Measurements from ENCODE around the gene TBC1D8B.
"Not testable (repeated sequence)": the region's sequence is repeated elsewhere in the genome, so short reads cannot be mapped to it uniquely, and the experiment has no call there.

TBC1D8B gene

DNA sequence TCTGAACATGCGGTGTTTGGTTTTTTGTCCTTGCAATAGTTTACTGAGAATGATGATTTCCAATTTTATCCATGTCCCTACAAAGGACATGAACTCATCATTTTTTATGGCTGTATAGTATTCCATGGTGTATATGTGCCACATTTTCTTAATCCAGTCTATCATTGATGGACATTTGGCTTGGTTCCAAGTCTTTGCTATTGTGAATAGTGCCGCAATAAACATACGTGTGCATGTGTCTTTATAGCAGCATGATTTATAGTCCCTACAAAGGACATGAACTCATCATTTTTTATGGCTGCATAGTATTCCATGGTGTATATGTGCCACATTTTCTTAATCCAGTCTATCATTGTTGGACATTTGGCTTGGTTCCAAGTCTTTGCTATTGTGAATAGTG is 11.6 kb downstream of the TBC1D8B start:
- not testable (repeated sequence) for H3K9ac ChIP-seq (ENCODE audit: low read depth in 1 of 2, low read length in 2 of 2); H3K27ac ChIP-seq (ENCODE audit: low read depth, low read length)

DNA sequence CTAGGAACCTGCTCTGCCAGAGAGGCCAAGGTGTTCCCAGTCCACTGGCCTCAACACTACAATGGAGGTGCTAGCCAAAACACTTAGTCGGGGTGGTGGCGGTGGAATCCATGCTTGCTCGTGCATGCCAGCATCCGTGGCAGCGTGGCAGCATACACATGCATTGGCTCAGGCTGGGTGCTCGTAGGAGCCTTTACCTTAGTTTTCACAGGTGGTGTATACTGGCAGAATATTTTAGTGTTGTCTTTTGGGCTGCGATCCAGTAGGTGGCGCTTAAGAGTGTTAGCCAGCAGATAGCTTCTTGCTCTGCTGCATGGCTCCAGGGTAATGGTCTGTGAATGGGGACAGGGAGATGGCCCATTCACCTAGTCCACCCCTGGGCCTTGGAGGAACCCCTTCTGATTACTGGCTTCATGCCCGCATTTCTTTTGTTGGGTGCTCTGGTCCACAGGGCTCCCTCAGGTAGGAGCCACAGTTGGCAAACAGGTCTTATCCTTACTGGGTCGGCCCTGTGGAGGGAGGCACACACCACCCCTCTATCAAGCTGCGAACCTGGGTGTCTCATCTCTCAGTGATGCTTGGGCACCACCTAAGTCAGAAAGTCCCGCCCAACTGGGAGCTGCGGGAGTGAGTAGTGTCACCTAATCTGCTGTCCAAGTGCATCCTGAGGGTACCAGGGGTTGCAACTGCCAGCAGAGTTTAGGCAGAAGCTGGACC is 60.7 kb downstream of the TBC1D8B start:
- Histone ChIP-seq H3K9me3 (ENCODE audit: control insufficient read depth in 1 of 2, low read length in 2 of 2) (no peaks in the 10 kb centered on the region), H3K36me3 (ENCODE audit: control insufficient read depth in 1 of 2, insufficient read depth in 2 of 2, low read length in 2 of 2) (no peaks in the 10 kb centered on the region), H3K9ac (ENCODE audit: low read depth in 1 of 2, low read length in 2 of 2) (no peak overlapping the region), H3K4me1 (ENCODE audit: control insufficient read depth in 1 of 2, insufficient read depth in 2 of 2, low read length in 2 of 2) (no peaks in the 10 kb centered on the region), H3K27ac (ENCODE audit: low read depth, low read length) (no peak overlapping the region), H3K27me3 (ENCODE audit: control insufficient read depth in 1 of 2, insufficient read depth in 2 of 2, low read length in 2 of 2) (no peaks in the 10 kb centered on the region), H3K4me3 (ENCODE audit: low read depth in 1 of 2, low read length in 2 of 2) (no peak overlapping the region)

More for the DNA sequence above, 11.6 kb downstream of the TBC1D8B start:
- H3K27me3 ChIP-seq (ENCODE audit: control insufficient read depth in 1 of 2, insufficient read depth in 2 of 2, low read length in 2 of 2); H3K9me3 ChIP-seq (ENCODE audit: control insufficient read depth in 1 of 2, low read length in 2 of 2); H3K36me3 ChIP-seq (ENCODE audit: control insufficient read depth in 1 of 2, insufficient read depth in 2 of 2, low read length in 2 of 2); H3K4me3 ChIP-seq (ENCODE audit: low read depth in 1 of 2, low read length in 2 of 2); H3K4me1 ChIP-seq (ENCODE audit: control insufficient read depth in 1 of 2, insufficient read depth in 2 of 2, low read length in 2 of 2): not testable (repeated sequence)

DNA sequence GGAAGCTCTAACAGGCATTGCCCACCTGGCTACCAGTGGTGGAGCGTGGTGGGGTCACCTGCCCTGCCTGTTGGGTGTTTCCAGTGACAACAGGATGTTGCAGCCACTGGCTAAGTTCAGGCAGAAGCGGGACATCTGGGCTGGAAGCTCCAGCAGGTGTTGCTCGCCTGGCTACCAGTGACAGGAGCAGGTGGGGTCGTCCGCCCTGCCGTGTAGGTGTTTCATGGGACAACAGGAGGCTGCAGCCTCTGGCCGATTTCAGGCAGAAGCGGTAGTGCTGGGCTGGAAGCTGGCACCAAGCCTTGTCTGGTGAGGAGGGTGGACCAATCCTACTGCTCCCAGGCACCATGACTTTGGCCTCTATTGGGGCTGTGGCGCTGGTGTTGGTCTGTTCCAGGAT is 61.2 kb downstream of the TBC1D8B start:
- no peak overlapping the region for H3K27ac ChIP-seq (ENCODE audit: low read depth, low read length)
- no peaks in the 10 kb centered on the region for H3K4me1 ChIP-seq (ENCODE audit: control insufficient read depth in 1 of 2, insufficient read depth in 2 of 2, low read length in 2 of 2)
- no peak overlapping the region for H3K9ac ChIP-seq (ENCODE audit: low read depth in 1 of 2, low read length in 2 of 2)
- no peaks in the 10 kb centered on the region for H3K36me3 ChIP-seq (ENCODE audit: control insufficient read depth in 1 of 2, insufficient read depth in 2 of 2, low read length in 2 of 2)
- no peak overlapping the region for H3K4me3 ChIP-seq (ENCODE audit: low read depth in 1 of 2, low read length in 2 of 2)
- no peaks in the 10 kb centered on the region for H3K9me3 ChIP-seq (ENCODE audit: control insufficient read depth in 1 of 2, low read length in 2 of 2)
- no peaks in the 10 kb centered on the region for H3K27me3 ChIP-seq (ENCODE audit: control insufficient read depth in 1 of 2, insufficient read depth in 2 of 2, low read length in 2 of 2)

DNA sequence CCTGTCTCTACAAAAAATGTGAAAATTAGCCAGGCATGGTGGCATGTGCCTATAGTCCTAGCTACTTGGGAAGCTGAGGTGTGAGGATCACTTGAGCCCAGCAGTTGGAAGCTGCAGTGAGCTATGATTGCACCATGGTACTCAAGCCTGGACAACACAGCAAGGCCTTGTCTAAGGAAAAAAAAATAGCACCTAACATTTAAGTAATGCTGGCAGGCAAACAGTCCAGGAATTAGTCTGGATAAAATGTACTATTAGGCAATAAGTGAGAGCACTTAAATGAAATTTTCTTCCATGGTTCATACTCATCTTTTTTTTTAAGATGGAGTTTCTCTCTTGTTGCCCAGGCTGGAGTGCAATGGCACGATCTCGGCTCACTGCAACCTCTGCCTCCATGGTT is 70.3 kb downstream of the TBC1D8B start:
- not testable (repeated sequence) for H3K9ac ChIP-seq (ENCODE audit: low read depth in 1 of 2, low read length in 2 of 2); H3K36me3 ChIP-seq (ENCODE audit: control insufficient read depth in 1 of 2, insufficient read depth in 2 of 2, low read length in 2 of 2); H3K27me3 ChIP-seq (ENCODE audit: control insufficient read depth in 1 of 2, insufficient read depth in 2 of 2, low read length in 2 of 2); H3K9me3 ChIP-seq (ENCODE audit: control insufficient read depth in 1 of 2, low read length in 2 of 2); H3K4me3 ChIP-seq (ENCODE audit: low read depth in 1 of 2, low read length in 2 of 2); H3K4me1 ChIP-seq (ENCODE audit: control insufficient read depth in 1 of 2, insufficient read depth in 2 of 2, low read length in 2 of 2); H3K27ac ChIP-seq (ENCODE audit: low read depth, low read length)

DNA sequence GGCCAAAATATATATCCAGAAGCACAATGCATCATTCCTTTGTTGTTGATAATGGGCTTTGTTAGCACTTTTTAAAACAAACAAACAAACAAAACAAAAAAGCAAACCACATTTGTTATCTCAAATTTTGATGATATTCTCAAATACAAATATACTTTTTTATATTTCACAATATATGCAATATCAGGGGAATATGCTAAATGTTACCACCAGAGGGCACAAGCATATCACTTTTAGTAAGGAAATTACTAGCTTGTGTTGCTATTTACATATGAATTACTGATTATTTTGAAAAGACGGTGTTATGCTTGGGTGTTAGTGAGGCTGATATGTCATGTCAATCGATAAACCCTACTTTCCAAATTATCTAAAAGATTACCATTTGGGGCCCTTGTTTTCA is 71.6 kb downstream of the TBC1D8B start:
- peaks cover 0 to 4% of the 10 kb centered on the region in 2 donors for H3K36me3 ChIP-seq (ENCODE audit: control insufficient read depth in 1 of 2, insufficient read depth in 2 of 2, low read length in 2 of 2)
- H3K9me3 ChIP-seq (ENCODE audit: control insufficient read depth in 1 of 2, low read length in 2 of 2): no peaks in the 10 kb centered on the region
- H3K4me1 ChIP-seq (ENCODE audit: control insufficient read depth in 1 of 2, insufficient read depth in 2 of 2, low read length in 2 of 2): no peaks in the 10 kb centered on the region
- H3K27me3 ChIP-seq (ENCODE audit: control insufficient read depth in 1 of 2, insufficient read depth in 2 of 2, low read length in 2 of 2): no peaks in the 10 kb centered on the region
- H3K27ac ChIP-seq (ENCODE audit: low read depth, low read length): no peak overlapping the region
- H3K4me3 ChIP-seq (ENCODE audit: low read depth in 1 of 2, low read length in 2 of 2): no peak overlapping the region
- H3K9ac ChIP-seq (ENCODE audit: low read depth in 1 of 2, low read length in 2 of 2): no peak overlapping the region

DNA sequence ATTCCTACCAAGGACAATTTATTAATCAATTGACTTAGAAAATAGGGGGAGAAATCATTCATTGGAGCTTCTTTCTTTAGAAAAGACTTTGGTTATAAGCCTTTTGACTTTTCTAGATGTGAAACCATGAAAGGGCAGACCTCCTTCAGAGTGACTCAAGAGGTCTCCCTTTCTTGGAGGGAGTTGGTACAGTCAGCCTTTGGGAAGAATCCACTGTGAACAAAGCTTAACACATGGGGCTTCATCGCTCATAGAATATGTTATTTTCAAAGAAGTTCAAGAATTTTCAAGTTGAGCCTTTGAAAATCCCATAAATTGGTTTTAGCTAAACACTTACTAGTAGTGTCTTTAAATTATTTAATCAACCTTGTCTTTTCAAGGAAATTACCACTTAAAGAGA is 72.7 kb downstream of the TBC1D8B start:
- no peaks in the 10 kb centered on the region for H3K4me1 ChIP-seq (ENCODE audit: control insufficient read depth in 1 of 2, insufficient read depth in 2 of 2, low read length in 2 of 2)
- no peak overlapping the region for H3K27ac ChIP-seq (ENCODE audit: low read depth, low read length)
- no peaks in the 10 kb centered on the region for H3K27me3 ChIP-seq (ENCODE audit: control insufficient read depth in 1 of 2, insufficient read depth in 2 of 2, low read length in 2 of 2)
- peaks cover 0 to 4% of the 10 kb centered on the region in 2 donors for H3K36me3 ChIP-seq (ENCODE audit: control insufficient read depth in 1 of 2, insufficient read depth in 2 of 2, low read length in 2 of 2)
- H3K4me3 ChIP-seq (ENCODE audit: low read depth in 1 of 2, low read length in 2 of 2): no peak overlapping the region
- no peak overlapping the region for H3K9ac ChIP-seq (ENCODE audit: low read depth in 1 of 2, low read length in 2 of 2)
- no peaks in the 10 kb centered on the region for H3K9me3 ChIP-seq (ENCODE audit: control insufficient read depth in 1 of 2, low read length in 2 of 2)

DNA sequence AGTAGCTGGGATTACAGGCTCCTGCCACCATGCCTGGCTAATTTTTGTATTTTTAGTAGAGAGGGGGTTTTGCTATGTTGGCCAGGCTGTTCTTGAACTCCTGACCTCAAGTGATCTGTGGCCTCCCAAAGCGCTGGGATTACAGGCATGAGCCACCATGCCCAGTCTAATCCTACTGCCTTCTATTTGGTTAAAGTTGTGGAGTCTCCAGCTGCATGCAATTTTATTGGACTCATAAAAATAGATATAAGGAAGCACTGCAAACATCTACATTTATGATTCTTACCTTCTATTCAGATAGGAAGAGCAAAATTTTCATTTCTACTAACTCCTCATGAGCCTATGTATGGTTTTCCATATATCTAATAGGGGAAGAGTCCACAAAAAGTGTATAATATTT is 87.0 kb downstream of the TBC1D8B start:
- no peaks in the 10 kb centered on the region for H3K36me3 ChIP-seq (ENCODE audit: control insufficient read depth in 1 of 2, insufficient read depth in 2 of 2, low read length in 2 of 2)
- H3K27ac ChIP-seq (ENCODE audit: low read depth, low read length): no peak overlapping the region
- H3K4me3 ChIP-seq (ENCODE audit: low read depth in 1 of 2, low read length in 2 of 2): no peak overlapping the region

DNA sequence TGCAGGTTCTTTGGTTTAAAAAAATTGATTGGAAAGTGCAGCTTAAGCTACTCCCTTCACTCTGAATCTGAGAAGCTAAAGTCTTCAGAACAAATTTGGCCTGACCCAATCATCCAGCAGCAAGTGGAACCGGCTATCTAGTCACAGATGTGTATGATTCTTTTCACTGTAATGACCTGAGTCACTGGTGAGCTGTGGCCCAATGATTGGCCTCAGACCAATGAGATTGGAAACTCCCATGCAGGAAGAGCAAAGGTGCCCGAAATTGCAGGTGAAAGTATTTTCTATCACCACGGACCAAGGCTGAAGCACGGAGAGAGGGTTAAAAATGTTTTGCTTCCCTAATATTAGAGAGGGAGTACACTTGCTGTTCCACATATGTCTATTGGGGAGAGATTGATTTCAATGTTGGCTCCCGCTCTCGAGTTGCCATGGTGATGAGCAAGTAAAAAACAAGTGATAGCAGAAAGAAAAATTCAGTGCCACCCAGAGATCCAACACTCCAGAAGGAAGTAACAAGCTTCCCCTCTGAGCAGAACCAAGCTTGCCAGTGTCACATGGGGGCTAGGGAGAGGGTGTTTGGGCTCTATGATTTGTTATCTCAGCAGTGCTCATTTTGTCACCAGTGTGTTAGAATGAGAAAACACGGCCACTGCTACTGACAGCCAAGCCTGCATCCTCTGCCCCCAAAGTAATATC is 89.4 kb downstream of the TBC1D8B start:
- Histone ChIP-seq H3K4me3 (ENCODE audit: low read depth in 1 of 2, low read length in 2 of 2) (no peak overlapping the region), H3K27me3 (ENCODE audit: control insufficient read depth in 1 of 2, insufficient read depth in 2 of 2, low read length in 2 of 2) (no peaks in the 10 kb centered on the region), H3K9ac (ENCODE audit: low read depth in 1 of 2, low read length in 2 of 2) (no peak overlapping the region), H3K9me3 (ENCODE audit: control insufficient read depth in 1 of 2, low read length in 2 of 2) (no peaks in the 10 kb centered on the region), H3K36me3 (ENCODE audit: control insufficient read depth in 1 of 2, insufficient read depth in 2 of 2, low read length in 2 of 2) (no peaks in the 10 kb centered on the region), H3K4me1 (ENCODE audit: control insufficient read depth in 1 of 2, insufficient read depth in 2 of 2, low read length in 2 of 2) (no peaks in the 10 kb centered on the region), H3K27ac (ENCODE audit: low read depth, low read length) (no peak overlapping the region)

More for the DNA sequence above, 87.0 kb downstream of the TBC1D8B start:
- H3K27me3 ChIP-seq (ENCODE audit: control insufficient read depth in 1 of 2, insufficient read depth in 2 of 2, low read length in 2 of 2): no peaks in the 10 kb centered on the region
- no peaks in the 10 kb centered on the region for H3K4me1 ChIP-seq (ENCODE audit: control insufficient read depth in 1 of 2, insufficient read depth in 2 of 2, low read length in 2 of 2)
- H3K9ac ChIP-seq (ENCODE audit: low read depth in 1 of 2, low read length in 2 of 2): no peak overlapping the region
- no peaks in the 10 kb centered on the region for H3K9me3 ChIP-seq (ENCODE audit: control insufficient read depth in 1 of 2, low read length in 2 of 2)

DNA sequence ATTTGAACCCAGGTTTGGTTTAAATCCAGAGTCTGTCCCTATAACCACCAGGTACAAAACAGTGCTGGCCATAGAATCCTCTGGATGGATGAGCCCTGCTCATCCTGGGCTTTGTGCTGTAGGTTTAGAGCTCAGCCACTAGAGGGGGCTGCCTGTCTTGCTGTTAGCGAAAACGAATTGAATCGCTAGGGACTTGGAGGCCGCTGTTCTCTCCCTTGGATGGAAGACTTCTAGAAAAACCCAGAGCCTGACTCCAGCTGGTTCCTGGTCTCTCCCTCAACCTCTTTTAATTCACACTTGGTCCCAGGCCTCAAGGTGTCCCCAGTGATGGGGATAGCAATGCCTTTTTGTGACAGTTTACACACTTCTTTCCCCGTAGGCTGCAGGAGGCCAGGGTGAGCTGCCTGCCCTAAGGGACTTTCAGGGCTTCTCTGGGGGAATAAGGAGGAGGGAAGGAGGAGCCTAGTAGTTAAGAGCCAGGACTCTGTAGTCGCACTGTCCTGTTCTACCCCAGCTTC is 92.0 kb downstream of the TBC1D8B start:
- H3K4me1 ChIP-seq (ENCODE audit: control insufficient read depth in 1 of 2, insufficient read depth in 2 of 2, low read length in 2 of 2): peaks cover 0 to 2% of the 10 kb centered on the region in 2 donors
- H3K27ac ChIP-seq (ENCODE audit: low read depth, low read length): no peak overlapping the region
- no peaks in the 10 kb centered on the region for H3K36me3 ChIP-seq (ENCODE audit: control insufficient read depth in 1 of 2, insufficient read depth in 2 of 2, low read length in 2 of 2)
- no peaks in the 10 kb centered on the region for H3K9me3 ChIP-seq (ENCODE audit: control insufficient read depth in 1 of 2, low read length in 2 of 2)
- H3K4me3 ChIP-seq (ENCODE audit: low read depth in 1 of 2, low read length in 2 of 2): no peak overlapping the region
- no peak overlapping the region for H3K9ac ChIP-seq (ENCODE audit: low read depth in 1 of 2, low read length in 2 of 2)
- no peaks in the 10 kb centered on the region for H3K27me3 ChIP-seq (ENCODE audit: control insufficient read depth in 1 of 2, insufficient read depth in 2 of 2, low read length in 2 of 2)

DNA sequence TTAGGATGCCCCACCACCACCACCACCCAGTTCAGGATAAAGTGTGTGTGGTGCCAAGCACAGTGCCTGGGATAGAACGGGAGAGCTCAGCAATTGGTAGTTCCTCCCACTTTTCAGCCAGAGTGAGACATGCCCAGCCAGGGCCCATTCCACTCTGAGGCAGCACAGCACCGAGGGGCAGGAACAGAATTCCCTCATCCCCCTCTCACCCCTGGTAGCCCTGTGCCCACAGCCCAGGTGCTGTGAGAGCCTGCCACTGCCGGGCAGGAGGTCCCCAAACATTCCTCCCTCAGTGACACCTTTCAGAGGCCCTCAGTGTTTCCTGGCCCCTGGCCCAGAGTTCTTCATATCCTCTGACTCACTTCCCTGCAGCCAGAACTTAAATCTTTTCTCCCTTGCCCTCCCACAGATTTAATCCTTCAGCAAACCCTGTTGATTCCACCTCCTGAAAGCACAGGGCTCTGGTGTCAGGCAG is 92.5 kb downstream of the TBC1D8B start:
- Histone ChIP-seq H3K9me3 (ENCODE audit: control insufficient read depth in 1 of 2, low read length in 2 of 2) (no peaks in the 10 kb centered on the region), H3K36me3 (ENCODE audit: control insufficient read depth in 1 of 2, insufficient read depth in 2 of 2, low read length in 2 of 2) (no peaks in the 10 kb centered on the region), H3K27ac (ENCODE audit: low read depth, low read length) (no peak overlapping the region), H3K9ac (ENCODE audit: low read depth in 1 of 2, low read length in 2 of 2) (no peak overlapping the region), H3K27me3 (ENCODE audit: control insufficient read depth in 1 of 2, insufficient read depth in 2 of 2, low read length in 2 of 2) (no peaks in the 10 kb centered on the region), H3K4me3 (ENCODE audit: low read depth in 1 of 2, low read length in 2 of 2) (no peak overlapping the region), H3K4me1 (ENCODE audit: control insufficient read depth in 1 of 2, insufficient read depth in 2 of 2, low read length in 2 of 2) (peaks cover 0 to 2% of the 10 kb centered on the region in 2 donors)
